G401.6 (cell line): ENCODE measurements around the gene FBN1.

Experiments
- FAIRE-seq: peaks from 2 replicates; lab custom pipeline; 2012; peaks lifted over from hg19 to GRCh38; lab: Jason Lieb, UNC

The FBN1 gene

GRCh38 chr15:48645558-48646330, at the start of gene FBN1:
Gene FBN1, minus strand, starts transcription at chr15:48645709. Its CDS starts 940 bp downstream, at chr15:48644769.
- peak; percentile 46 for FAIRE-seq

DNA sequence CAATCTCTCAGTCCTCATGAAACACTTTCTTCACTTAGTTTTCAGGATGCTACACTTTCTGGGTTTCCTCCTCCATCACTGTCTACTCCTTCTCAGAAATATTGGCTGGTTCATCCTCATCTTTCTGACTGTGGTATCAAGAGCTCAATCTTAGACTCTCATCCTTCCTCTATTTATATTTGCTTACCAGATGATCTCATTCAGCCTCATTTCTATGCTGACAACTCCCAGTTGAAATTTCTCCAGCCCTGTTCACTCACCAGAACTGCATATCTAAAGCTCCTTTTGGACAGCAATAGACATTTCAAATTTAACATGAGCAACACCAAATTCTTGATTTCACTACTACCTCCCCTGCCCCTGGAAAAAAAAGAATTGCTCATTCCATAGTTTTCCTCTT, 48.0 kb upstream of the FBN1 start:
- FAIRE-seq = no peak

- no peak for FAIRE-seq
Observed at GRCh38 chr15:48688493-48688892, 43.0 kb upstream of the FBN1 start.

DNA sequence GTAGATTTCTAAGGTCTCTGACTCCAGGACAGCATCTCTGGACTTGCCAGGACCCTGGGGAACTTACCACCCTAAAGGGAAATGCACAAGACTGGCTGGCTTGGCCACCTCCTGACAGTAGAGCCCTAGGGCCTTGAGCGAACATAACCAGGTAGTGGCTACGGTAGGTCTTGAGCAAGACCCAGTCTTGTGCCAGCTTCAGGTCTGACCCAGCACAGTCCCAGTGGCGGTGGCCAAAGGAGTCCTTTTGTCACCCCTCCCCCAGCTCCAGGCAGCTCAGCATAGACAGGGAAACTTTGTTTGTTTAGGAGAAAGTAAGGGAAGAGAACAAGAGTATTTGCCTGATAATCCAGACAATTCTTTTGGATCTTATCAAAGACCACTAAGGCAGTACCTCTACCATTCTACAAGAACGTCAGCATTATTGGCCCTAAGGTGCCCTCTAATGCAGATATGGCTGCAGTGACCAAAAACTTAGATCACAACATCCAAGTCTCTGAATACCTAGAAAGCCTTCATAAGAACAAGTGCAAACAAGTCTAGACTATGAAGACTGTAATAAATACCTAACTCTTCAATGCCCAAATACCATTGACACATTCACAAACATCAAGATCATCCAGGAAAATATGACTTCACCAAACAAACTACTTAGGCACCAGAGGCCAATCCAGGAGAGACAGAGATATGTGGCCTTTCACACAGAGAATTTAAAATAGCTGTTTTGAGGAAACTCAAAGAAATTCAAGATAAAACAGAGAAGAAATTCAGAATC, 38.7 kb upstream of the FBN1 start:
- no peak for FAIRE-seq

DNA sequence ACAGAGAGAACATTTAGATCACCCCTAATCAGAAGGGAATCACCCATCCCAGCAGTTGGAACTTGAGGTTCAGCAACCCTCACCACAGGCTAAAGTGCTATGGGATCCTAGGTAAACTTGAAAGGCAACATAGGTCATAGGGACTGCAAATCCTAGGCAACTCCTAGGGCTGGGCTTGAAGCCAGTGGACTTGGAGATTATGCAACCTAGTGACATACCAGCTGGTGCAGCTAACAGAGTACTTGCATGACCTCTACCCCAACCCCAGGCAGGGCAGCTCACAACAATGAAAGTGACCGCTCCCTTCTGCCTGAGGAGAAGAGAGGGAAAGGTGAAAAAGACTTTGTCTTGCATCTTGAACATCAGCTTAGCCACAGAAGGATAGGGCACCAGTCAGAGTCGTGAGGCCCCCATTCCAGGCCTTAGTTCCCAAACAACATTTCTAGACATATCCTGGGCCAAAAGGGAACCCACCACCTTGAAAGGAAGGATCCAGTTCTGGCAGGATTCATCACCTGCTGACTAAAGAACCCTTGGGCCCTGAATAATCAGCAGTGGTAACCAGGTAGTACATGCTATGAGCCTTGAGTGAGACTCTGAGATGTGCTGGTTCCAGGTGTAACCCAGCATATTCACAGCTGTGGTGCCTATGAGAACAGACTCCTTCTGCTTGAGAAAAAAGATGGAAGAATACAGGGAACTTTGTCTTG, 37.6 kb upstream of the FBN1 start:
- no peak for FAIRE-seq

DNA sequence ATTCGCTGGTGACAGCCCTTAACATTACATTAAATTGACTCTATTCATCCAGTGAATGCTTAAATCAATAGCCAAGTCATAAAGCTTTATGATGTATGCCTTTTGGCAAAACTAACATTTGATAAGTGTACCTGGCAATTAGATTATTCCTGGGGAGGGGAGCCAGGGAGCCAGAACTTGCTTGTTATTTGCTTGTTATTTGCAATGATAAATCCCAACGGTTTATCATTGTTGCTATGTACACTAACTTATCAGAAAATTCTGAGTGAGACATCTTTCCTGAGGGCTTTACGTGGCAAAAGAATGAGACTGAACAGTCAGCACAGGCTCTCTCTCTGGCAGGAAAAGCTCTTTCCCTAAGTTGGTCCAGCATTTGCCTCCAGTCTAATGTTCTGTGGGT, 35.8 kb upstream of the FBN1 start:
- FAIRE-seq = no peak

DNA sequence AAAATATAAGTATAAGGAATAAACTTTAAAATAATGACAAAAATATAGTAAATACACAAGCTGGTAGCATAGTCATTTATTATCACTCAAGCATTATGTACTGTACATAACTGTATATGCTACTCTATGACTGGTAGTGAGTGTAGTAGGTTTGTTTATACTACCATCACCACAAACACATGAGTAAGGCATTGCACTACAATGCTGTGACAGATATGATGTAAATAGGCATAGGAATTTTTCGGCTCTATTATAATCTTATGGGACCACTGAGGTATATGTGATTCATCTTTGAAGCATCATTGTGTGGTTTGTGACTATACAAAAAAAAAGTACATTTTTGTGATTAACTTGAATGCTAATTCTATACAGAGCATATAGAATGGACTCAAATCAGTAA, 35.3 kb upstream of the FBN1 start:
- no peak for FAIRE-seq

GRCh38 chr15:48679952-48680351, 34.4 kb upstream of the FBN1 start:
- no peak for FAIRE-seq

- no peak for FAIRE-seq
Observed at GRCh38 chr15:48678851-48679250, 33.3 kb upstream of the FBN1 start.

- FAIRE-seq = no peak
Observed at GRCh38 chr15:48677821-48678220, 32.3 kb upstream of the FBN1 start.

DNA sequence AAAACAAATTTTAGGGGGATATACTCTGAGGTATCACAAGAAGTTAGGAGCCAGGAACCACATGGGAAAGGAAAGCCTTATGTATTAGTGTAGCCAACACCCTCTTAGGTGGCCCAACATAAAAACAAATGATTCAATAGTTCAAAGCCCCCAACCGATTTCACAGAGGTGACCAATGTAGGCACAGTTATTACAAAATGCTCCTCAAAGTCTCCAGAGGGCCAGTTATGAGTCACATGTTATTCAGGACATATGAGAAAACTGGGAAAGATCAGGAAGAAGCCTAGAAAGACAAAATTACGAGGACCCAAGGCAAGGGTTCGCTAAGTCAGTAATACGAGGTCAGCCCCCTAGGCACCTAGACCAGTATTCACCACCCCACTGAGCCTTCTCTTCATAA, 29.9 kb upstream of the FBN1 start:
- FAIRE-seq = no peak

DNA sequence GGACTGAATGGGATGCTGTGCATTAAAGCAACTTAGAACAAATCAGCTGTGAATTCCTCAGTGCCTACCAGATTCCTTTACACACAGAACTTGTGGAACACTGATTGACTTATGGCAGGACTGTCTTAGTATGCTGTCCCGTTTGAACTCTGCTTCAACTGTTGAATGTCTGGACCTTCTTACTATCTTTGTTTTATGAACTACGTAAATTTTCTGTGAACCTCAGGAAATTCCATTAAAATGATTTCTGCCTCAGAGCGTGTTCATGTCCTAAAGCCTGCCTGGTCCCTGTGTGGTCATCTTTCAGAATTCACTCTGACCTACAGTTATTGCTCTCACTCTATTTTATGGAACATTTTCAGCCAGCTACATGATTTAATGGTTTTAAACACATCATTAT, 29.4 kb upstream of the FBN1 start:
- no peak for FAIRE-seq

DNA sequence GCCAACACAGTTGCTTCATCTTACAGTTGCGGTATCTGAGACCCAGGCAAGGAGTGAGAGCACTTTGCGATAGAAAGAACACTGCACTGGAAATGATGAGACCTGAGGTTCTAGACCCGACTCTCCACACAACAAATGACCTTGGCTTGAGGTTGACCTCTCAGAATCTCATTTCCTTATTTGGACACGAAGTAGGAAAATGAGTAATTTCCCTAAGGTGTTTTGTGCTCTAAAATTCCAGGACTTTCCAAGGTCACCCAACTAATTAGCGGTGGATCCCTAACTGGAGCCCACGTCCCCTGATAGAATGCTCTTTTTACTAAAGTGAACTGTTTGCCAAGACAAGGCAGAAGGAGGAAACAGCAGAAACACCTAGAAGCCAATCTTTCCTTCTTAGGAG, 26.7 kb upstream of the FBN1 start:
- no peak for FAIRE-seq

DNA sequence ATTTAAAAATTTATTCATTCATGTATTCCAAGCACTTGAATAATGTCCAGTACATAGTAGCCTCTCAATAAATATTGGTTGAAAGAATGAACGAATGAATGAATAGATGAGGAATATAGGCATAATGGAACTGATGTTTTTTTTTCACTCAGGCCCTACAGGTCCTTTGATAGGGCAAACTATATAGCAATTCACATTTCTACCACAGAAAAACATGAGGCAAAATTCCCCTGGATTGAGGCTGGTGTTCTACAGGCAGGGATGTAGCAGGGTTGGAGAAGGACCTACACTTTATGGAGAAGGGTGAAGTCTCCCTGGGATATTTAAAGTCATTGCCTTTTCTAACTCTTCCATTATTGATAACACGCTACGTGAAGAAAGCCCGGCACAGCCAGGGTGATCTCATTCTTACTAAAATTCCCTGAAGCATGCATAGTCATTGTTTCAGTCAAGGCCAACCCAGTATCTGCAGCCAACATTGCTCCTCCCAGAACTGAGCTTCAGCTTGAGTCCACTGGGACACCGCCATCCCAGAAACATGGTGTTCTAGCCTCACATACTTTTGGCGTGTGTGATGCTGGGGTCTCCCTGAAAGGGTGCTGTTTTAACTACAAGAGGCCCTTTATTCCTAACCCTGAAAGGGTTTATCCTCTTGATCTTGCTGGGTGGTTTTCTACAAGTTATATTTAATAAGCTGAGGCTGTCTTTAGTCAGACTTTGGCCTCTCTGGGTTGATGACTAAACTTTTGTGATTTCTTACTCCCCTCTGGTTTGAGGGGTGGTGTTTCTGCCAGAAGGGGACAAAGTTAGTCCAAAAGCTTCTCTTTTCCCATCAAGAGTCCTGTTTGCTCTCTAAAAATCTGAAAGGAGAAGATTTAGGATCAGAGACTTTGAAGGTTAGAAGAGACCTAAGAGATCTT, 25.9 kb upstream of the FBN1 start:
- no peak for FAIRE-seq

DNA sequence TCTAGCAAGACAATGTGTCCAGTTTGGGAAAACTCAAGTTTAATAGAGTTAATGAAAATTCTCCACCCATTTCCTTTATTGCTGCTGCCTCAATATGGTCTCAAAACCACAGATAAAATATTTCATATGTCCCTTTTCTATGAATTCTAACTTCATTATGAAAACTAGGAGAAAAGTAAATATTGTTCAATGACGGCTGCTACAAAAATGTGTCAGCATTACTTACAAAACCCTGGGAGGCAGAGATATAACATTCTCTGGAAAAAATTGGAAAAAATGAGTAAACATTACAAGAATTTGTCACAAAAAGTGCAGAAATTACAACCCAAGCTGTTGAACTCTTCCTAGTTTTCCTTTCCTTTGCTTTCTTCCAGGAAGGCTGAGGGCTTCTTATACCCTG, 22.2 kb upstream of the FBN1 start:
- no peak for FAIRE-seq

DNA sequence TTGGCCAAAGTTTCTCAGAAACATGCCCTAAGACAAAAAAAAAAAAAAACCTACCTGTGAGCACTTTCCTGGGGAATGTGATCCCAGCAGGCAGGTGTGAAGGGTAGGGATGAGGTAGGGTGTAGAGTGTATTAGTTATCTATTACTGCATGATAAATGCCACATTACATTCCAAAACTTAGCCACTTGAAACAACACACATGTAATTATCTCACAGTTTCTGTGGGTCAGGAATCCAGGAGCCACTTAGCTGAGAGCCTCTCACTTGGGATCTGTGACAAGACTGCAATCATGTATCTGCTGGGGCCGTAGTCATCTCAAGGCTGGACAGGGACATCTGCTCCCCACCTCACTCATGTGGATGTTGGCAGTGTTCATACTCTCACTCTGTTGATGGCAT, 18.9 kb upstream of the FBN1 start:
- no peak for FAIRE-seq

DNA sequence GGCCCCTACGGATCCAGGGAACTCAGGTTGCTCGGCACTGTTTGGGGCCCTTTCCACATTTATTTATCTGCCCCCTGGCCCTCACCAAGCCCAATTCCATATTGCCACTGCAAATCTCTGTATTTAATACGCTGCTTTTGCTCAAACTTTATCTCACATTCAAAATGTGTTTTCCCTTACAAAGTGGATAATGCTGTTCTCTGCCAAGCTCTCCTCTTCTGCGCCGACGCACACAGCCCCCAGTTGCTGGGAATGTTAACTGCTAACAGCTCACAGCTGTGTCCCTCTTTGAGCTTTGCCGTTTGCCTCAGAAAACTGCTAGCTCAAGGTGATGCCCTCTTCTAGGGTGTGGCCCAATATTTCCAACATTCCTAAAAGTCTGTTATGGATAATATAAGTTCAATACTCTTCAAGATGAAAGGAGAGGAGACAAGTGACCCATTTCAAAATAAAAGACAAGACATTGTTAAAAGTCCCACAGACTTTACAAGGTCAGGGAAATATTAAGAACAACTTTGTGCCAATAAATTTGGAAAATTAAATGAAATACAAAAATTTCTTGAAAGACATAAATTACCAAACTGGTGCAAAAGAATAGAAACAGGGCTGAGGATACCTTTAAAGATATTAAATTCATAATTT, 12.6 kb upstream of the FBN1 start:
- no peak for FAIRE-seq

DNA sequence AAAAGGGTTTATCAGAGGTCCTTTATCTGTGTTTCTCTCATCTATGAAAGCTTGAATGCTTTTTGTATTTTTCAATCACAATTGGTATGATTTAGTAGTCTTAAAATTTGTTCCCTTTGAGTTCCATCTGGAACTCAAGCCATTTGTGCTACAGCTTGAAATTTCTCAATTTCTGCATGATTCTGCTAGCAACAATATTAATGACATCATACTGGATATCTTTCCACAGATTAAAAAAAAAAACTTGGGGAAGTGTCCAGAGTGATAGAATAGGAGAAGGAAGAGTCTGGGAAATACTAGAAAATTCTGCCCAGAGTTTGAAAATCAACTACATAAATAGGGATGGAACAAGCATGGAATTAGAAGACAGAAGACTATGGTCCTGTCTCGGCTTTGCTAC, 9.3 kb upstream of the FBN1 start:
- FAIRE-seq = no peak

DNA sequence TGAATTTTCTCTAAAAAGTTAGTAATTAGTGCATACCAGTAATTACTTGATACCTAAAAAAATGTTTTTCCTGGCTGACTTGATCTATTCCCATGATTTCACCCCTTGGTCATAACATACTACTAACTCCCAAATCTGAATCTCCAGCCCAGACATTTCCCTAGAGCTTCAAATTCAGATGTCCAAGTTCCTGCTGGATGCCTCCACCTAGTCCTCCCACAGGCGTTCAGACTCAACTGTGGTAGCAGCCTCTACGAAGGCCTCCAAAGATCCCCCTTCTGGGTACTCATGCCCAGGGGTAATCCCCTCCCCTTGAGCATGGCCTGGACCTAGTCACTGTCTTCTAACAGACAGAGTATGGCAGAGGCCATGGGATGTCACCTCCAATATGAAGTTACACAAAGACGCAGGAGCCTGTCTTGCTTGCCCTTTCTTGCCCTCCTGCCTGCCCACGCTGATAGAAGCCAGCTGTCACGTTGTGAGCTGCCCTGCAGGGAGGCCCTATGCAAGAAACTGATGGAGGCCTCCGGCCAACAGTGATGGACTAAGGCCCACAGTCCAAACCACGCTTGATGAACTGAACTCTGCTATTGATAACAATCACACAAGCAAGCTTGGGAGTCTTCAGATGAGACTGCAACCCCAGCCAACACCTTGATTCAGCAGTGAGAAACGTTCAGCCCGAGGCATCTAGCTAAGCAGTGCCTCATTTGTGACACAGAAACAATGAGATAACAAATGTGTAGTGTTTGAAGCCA, 8.6 kb upstream of the FBN1 start:
- no peak for FAIRE-seq

DNA sequence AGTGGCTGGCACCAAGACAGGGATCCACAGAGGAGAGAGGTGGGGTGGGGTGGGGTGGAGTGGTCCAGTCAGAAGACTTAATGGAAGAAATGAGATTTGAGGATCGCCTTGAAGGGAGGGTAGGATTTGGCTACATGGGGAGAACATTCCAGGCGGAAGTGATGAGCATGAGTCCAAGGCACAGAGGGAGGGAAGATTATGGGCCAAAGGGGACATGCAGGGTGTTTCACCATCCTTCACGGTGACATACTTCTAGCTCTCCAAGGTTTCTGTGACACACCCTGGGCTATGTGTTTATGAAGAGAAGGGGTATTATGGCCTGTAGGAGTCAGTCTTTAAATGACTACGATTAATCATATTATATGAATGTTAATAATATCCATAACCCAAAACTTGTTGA, 7.7 kb upstream of the FBN1 start:
- FAIRE-seq = no peak

DNA sequence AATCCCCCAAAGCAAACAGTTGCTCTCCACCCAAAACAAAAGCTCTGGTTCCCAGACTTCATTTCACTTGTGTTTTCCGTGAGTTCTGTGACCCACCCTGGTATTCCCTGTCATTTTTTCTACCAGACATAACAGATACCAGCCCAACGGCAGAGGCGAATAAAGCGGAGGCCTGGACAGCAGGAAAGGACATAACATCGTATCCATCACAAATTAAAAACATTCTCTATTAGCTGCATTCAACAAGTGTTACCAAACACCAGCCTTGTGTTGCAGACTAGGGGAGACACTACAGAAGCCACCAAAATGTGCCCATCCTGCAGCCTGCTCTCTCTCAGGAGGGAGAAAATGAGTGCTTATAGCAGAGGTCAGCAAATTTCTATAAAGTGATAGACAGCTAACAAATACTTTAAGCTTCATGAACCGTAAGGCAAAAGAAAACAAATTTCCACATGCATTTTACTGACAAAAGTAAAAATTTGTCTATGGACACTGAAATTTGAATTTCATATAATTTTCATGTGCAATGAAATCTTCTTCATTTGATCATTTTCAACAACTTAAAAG, 7.1 kb upstream of the FBN1 start:
- FAIRE-seq = no peak
